Measurements from ENCODE around the gene GCNT1.
"Not testable (repeated sequence)": the region's sequence is repeated elsewhere in the genome, so short reads cannot be mapped to it uniquely, and the experiment has no call there.

GCNT1 gene

DNA sequence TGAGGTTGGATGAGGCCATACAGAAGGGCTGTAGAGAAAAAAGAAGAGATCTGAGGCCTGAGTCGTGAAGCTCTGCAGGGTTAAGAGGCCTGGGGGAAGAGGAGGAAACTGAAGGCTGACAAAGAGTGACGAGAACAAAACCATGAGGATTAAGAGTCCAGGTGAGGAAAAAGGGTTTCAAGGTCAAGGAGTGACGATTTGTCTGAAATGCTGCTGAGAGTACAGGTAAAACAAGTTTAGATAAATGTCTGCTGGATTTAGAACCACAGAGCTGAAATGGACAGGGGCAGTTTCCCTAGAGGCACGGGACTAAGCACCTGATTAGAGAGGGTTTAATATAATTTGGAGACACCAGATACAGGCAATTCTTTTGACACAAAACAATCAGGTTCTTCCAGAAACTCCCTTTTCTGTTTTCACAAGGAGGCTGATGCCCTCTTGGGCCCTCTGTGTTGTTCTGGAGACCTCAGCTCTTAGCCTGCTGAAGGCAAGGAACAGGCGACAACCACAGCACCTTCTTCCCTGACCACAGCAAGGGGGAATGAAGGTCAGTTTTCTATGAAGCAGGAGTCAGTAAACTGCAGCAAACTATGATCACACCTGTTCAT lies 14.6 kb upstream of the GCNT1 start:
- no peak for DNase-seq

- DNase-seq = no peak
Measured at GRCh38 chr9:76445976-76446375, 13.0 kb upstream of the GCNT1 start.

GRCh38 chr9:76448501-76448900 lies 10.5 kb upstream of the GCNT1 start:
- no peak for DNase-seq

GRCh38 chr9:76451234-76451633 lies 7.7 kb upstream of the GCNT1 start:
- no peak for DNase-seq

GRCh38 chr9:76452839-76453238 lies 6.1 kb upstream of the GCNT1 start:
- no peak for DNase-seq

DNA sequence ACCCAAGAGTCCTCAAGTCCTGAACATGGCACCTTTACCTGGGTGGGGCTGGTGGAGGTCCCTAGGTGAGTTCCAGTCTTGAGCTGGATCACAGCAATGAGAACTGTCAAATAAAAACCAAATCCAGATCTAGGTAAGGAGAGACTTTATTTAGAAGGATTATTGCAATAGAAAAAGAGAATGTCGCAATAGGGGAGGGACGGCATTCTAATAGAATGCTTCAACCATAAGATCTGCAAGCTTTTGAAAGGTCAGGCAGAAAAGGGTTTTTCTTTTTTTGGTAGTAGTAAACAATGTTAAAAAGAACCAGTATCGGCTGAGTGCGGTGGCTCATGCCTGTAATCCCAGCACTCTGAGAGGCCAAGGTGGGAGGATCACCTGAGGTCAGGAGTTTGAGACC lies 5.2 kb upstream of the GCNT1 start:
- no peak for DNase-seq

DNA sequence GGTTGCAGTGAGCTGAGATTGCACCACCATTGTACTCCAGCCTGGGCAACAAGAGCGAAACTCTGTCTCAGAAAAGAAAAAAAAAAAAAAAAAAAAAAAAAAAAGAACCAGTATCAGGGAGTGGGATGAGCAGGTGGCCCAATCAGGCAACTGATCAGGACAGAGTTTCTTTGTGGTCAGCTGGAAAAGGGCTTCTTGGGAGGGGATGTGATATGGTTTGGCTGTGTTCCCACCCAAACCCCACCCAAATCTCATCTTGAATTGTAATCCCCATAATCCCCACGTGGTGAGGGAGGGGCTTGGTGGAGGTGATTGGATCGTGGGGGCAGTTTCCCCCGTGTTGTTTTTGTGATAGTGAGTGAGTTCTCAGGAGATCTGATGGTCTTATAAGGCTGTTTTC lies 4.7 kb upstream of the GCNT1 start:
- DNase-seq = no peak

GRCh38 chr9:76456202-76456926 lies 2.6 kb upstream of the GCNT1 start:
- DNase-seq = peak; percentile 49

GRCh38 chr9:76459694-76460635 lies 983 bp downstream of the GCNT1 start:
- DNase-seq = no peak

- no peak for DNase-seq
Measured at GRCh38 chr9:76462126-76462525, 3.1 kb downstream of the GCNT1 start.

DNA sequence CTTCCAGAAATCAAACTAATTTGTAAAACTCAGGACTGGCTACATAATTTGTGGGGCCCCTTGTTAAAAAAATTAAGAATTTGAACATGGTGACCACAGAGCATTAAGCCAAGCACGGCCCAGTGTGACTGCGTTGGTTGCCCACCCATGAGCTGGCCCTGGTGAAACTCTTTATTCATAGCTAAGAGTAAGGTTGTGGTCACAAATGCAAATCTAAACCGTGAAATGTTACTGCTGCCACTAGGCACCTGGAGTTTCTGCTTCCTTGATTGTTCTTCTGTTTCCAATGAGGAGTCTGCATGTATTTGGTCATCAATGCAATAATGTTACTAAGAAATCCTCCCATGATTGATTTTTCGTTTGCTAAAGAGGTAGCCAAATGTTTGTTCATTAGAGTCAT lies 4.2 kb downstream of the GCNT1 start:
- no peak for DNase-seq

GRCh38 chr9:76464706-76465105 lies 5.7 kb downstream of the GCNT1 start:
- DNase-seq = no peak

GRCh38 chr9:76465442-76466298 lies 6.7 kb downstream of the GCNT1 start:
- DNase-seq = no peak

GRCh38 chr9:76466299-76466605 lies 7.3 kb downstream of the GCNT1 start:
- no peak for DNase-seq

DNA sequence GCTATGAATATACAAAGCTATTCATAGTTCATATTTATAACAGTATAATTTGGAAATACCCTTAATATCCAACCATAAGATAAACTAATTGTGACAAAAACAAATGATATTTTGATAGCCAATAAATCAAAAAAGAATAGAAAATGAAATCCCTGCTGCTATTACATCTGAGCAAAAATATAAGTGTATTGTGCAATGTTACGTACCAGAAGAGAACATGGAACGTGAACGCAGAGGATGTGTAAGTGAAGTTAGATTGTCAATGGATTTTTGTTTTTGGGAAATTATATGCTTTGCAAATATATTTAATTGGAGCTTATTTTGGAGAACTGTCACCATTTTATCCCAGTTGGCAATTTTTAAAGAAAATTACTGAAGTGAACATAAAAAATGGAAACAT lies 15.4 kb downstream of the GCNT1 start:
- DNase-seq = no peak

DNA sequence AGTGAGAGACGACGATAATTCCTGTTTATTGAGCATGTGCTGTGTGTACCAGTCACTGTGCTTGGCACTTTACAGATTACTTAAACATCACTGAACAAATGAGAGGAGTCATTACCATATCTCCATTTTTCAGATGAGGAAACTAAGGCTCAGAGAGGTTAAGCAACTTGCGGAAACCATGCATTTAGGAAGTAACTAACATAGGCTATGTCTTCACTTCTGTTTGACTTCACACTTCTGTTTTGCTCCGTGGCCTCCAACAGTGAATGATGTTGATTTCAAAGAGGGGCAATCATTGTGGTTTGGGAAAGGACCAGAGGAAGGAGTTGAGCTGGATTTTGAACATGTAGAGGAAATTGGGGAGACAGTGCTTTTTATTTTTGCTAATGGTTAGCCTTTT lies 16.7 kb downstream of the GCNT1 start:
- no peak for DNase-seq

- not testable (repeated sequence) for DNase-seq
Measured at GRCh38 chr9:76477818-76478217, 18.8 kb downstream of the GCNT1 start.

DNA sequence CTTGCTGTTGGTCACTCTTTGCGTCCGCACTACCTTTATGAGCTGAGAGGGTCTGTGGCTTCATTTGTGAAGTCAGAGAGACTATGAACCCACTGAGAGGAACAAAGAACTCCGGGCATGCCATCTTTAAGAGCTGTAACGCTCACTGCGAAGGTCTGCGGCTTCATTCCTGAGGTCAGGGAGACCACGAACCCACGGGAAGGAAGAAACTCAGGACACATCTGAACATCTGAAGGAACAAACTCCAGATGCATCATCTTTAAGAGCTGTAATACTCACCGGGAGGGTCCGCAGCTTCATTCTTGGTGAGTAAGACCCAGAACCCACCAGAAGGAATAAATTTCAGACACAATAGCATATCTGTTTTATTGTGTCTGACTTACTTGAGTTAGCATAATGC lies 19.2 kb downstream of the GCNT1 start:
- DNase-seq = no peak

DNA sequence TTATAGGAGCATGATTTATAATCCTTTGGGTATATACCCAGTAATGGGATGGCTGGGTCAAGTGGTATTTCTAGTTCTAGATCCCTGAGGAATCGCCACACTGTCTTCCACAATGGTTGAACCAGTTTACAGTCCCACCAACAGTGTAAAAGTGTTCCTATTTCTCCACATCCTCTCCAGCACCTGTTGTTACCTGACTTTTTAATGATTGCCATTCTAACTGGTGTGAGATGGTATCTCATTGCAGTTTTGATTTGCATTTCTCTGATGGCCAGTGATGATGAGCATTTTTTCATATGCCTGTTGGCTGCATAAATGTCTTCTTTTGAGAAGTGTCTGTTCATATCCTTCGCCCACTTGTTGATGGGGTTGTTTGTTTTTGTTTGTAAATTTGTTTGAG lies 20.4 kb downstream of the GCNT1 start:
- DNase-seq = not testable (repeated sequence)

GRCh38 chr9:76486151-76486550 lies 27.2 kb downstream of the GCNT1 start:
- DNase-seq = no peak

DNA sequence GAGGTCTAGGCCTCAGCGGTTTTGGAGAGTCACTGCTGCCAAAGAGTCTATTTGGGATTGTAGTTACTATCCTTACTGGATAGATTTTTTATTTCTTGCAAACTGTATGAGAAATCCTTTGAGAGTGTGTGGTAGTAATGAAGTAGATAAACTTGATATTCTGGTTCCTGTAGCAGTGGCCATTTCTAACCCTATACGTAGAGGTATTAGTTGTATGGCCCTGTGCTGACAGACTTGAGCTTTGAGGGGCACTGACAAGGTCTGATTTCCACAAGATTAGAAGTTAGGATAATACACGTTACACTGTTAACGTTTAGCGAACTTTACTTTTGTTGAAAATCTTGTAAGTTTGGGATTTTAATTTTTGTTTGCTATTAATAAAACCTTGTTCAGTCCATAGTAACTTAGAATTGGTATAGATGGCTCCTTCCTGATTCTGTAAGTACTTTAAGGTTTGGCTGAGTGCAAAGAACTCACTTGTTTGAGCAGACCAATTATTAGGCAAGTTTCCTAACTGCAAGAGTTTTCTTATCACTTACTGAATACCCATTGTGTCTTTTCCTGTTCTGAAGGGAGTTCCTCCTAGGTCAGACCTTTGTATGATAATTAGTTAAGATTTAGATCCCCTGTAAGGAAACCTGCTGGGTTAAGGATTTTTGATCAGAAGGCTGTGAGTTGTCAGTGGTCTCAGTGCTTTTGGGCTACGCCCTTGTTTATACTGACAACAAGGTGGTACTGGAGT lies 31.4 kb downstream of the GCNT1 start:
- no peak for DNase-seq

DNA sequence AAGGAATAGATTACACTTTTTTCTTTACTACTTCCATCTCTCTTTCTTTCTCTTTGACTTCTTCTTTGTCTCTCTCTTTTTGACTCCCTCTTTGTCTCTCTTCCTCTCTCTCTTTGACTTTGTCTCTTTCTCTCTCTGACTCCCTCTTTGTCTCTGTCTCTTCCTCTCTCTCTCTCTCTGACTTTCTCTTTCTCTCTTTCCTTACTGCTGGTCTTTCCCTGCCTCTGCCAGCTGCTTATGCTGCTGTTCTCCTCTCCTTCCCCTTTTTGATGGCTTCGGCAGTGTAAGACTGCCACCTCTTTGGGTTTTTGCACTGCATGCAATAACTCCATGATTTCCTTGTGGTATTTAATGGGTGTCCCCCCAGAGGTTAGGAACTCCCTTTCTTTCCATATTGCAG lies 32.1 kb downstream of the GCNT1 start:
- not testable (repeated sequence) for DNase-seq

Measured in NCI-H2081 treated with DMSO at 0.1 percent for 48 hours (cell line).